DMS153 (cell line): ENCODE data around the gene TIGD6.
A peak's percentile ranks its signal among the peaks of the same experiment; 100 is the strongest.
"Not testable (repeated sequence)": the region's sequence is repeated elsewhere in the genome, so short reads cannot be mapped to it uniquely, and the experiment has no call there.

ENCODE experiments used
- DNase-seq: peaks from one replicate; lab custom pipeline; 2025; lab: John Stamatoyannopoulos, UW

The TIGD6 gene

GRCh38 chr5:150000256-150000989, at the start of gene TIGD6, which contains the start of gene HMGXB3:
Gene TIGD6, minus strand, starts transcription at chr5:150000654. Its CDS starts 4,306 bp downstream, at chr5:149996348.
Gene HMGXB3, plus strand, starts transcription at chr5:150000739. Its CDS starts 4,114 bp downstream, at chr5:150004853.
- peak; percentile 55 for DNase-seq

DNA sequence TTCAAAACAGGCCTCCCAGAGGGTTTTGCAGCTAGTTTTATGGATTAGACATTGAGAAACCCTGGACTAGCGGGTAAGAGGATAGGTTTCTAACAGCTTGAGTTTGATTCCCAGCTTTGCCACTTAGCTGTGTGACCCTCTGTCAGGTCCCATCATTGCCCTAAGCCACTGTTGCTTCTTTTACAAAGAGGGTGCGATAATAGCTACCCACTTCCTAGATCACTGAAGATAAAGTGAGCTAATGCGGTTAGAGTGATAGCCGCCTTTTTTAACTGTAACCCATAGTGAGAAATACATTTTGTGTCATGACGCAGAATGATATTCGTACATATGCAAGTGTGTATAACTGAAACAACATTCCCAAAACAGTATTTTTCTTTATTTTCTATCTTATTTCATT, 45.6 kb upstream of the TIGD6 start:
- no peak for DNase-seq

GRCh38 chr5:150045549-150045948, 45.1 kb upstream of the TIGD6 start:
- no peak for DNase-seq

DNA sequence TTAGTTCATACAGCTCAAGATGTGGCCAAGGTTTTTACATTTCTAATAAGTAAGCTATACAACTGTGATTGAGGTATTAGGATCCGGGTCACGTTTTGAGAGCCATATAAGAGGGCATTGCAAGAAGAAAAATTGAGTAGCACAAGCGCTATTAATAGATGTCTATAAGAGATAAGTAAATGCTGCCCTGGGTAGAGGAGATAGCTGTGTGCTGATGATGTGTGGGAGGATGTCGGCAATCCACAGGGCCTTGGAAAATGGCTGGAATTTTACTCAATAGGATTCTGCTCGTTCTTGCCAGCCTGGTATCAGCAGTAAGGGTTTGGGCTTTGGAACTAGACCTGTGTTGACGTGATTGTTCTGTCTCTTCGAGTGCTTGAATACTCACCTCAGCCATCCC, 44.3 kb upstream of the TIGD6 start:
- DNase-seq: no peak

DNA sequence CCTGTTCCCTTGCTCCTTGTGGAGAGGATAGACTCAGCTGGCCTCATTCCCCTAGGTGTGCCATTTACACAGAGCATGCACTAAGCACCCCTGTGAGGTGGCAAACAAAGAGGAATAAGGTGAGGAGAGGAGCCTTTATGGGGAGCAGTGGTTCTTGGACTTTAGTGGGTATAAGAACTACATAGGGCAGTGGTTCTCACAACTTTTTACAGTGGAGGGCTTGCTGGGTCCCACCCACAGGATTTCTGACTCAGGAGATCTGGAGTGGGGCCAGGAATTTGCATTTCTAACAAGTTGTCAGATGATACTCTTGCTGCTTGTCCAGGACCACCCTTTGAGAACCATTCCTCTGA, 43.9 kb upstream of the TIGD6 start:
- no peak for DNase-seq

GRCh38 chr5:150043657-150044328, 43.3 kb upstream of the TIGD6 start:
- no peak for DNase-seq

DNA sequence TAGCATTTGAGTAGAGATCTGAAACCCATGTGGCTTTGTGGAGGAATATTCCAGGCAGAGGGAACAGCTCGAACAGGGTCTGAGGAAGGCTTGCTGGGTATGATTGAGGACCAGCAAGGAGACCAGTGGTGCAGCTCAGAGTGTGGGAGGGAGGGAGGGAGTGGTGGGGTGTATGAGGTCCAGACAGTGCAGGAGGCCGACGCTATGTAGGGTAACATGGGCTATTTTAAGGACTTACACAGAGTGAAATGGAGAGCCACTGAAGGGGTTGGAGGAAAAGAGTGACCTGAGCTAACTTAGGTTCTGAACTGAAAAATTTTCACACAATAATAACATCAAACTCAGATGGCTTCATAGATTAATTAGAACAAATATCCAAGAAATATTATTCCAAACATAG, 42.0 kb upstream of the TIGD6 start:
- DNase-seq: no peak

GRCh38 chr5:150038547-150038946, 38.1 kb upstream of the TIGD6 start:
- no peak for DNase-seq

DNA sequence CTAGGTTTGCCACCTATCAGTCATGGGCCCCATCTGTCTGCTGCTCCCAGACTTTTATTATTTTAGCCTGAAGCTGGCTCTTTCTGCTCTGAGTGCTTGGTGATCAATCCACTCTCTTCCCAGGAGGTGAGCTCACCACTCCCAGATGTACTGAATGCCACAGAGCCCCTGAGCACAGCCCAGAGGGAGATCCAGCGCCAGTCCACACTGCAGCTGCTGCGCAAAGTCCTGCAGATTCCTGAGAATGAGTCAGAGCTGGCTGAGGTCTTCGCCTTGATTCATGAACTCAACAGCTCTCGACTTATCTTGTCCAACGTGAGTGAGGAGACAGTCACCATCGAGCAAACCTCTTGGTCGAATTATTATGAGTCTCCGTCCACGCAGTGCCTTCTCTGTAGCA, 36.1 kb upstream of the TIGD6 start:
- DNase-seq: no peak

DNA sequence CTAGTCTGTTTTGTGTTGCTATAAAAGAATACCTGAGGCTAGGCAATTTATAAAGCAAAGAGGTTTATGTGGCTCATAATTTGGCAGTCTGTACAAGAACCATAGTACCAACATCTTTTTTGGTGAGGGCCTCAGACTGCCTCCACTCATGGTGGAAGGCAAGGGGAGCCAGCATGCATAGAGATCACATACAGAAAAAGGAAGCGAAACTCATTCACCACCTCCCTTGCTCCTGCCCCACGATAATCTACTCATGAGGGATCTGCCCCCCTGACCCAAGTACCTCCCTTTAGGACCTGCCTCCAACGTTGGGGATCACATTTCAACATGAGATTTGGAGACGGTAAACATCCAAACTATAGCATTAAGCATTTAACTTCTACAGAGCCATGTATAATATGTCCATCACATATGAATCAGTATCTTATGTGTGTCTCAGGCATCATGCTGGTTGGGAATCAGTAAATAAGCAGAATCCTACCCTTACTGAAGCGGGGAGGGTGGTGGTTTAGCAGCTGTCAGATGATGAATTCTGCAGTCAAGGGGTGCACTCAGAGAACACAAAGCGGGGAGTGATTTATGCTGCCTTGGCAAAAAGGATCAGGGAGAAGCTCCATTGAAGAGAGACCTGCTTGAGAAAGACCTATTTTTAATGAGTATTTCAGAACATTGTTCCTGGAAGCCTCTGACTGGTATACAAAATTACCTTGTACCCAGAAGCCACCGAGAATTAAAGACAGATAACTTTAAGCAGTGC, 34.9 kb upstream of the TIGD6 start:
- DNase-seq: no peak

- no peak for DNase-seq
These were observed 34.2 kb upstream of the TIGD6 start for GRCh38 chr5:150034662-150035061.

GRCh38 chr5:150033334-150033733, 32.9 kb upstream of the TIGD6 start:
- DNase-seq: no peak

DNA sequence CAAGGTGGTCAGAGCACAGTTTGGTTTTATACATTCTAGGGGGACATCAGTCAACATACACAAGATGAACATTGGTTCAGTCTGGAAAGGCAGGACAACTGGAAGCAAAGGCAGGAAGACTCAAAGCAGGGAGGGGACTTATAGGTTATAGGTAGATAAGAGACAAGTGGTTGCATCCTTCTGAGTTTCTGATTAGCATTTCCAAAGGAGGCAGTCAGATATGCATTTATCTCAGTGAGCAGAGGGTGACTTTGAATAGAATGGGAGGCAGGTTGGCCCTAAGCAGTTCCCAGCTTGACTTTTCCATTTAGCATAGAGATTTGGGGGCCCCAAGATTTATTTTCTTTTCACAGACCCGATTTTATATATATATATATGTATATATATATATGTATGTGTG, 27.6 kb upstream of the TIGD6 start:
- DNase-seq: not testable (repeated sequence)

DNA sequence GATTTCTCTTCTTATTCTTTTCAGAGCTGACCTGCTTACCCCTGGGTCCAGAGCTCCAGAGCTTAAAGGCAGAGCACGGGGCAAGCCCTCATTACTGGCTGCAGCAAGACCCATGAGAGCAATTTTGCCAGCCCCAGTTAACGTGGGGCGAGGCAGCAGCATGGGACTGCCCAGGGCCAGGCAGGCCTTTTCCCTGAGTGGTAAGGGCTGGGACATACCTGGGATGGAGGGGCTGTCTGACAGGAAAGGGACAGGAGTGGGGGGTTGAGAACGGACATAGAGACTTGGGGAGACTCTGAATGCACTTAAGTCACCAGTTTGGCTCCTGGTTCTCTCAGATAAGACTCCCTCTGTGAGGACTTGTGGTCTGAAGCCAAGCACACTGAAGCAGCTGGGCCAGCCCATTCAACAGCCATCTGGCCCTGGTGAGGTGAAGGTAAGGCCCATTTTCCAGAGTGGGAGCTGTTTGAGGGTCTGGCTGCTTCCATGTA, 26.3 kb upstream of the TIGD6 start:
- no peak for DNase-seq

GRCh38 chr5:150024346-150024984, 24.0 kb upstream of the TIGD6 start:
- DNase-seq: no peak

DNA sequence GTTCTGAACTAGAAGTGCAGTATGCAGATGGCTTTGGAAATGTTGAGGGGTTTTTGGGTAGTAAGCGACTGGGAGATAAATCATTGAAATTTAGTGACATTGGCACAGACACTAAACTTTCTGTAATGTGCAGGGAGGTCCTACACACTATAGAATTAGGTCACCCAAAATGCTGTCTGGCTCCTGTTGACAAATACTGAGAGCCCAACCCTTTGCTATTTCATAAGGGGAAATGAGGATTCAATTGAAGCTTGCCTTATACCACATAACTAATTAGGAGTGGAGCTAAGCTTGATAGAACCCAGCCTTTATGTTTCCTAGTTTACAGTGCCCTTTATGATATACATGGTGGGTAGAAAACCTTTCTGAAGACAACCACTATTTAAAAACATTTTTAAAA, 22.7 kb upstream of the TIGD6 start:
- no peak for DNase-seq

- no peak for DNase-seq
These were observed 22.2 kb upstream of the TIGD6 start for GRCh38 chr5:150022681-150023080.

GRCh38 chr5:150022158-150022531, 21.7 kb upstream of the TIGD6 start:
- no peak for DNase-seq

DNA sequence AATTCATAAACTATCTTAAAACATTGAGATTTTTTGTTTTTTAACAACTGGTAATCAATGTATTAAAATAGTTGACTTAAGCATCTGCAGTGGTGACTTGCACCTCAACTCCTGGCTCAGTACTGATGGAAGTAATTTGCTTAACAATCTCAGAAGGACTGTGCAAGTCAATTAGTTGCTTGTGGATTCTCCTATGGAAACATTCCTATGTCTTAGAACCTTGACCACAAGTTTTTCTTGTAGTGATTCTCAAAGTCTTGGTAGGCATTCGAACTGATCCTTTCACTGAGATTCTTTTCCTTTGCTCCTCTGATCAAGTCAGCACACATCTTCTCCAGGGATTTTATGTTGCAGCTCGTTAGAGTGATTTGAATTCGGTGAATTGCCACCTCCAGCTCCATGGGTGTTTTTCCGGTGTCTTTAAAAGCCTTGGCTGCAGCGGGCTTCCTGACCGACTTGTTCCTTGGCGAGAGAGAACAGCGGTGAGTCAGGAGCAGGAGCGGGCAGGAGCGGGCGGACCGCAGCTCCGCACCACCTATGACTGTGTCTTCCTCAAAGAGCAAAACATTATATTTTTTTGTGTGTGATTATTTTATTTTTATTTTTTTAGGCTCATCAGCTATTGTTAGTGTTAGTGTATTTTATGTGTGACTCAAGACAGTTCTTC, 21.2 kb upstream of the TIGD6 start:
- DNase-seq: no peak

GRCh38 chr5:150020249-150020648, 19.8 kb upstream of the TIGD6 start:
- no peak for DNase-seq

DNA sequence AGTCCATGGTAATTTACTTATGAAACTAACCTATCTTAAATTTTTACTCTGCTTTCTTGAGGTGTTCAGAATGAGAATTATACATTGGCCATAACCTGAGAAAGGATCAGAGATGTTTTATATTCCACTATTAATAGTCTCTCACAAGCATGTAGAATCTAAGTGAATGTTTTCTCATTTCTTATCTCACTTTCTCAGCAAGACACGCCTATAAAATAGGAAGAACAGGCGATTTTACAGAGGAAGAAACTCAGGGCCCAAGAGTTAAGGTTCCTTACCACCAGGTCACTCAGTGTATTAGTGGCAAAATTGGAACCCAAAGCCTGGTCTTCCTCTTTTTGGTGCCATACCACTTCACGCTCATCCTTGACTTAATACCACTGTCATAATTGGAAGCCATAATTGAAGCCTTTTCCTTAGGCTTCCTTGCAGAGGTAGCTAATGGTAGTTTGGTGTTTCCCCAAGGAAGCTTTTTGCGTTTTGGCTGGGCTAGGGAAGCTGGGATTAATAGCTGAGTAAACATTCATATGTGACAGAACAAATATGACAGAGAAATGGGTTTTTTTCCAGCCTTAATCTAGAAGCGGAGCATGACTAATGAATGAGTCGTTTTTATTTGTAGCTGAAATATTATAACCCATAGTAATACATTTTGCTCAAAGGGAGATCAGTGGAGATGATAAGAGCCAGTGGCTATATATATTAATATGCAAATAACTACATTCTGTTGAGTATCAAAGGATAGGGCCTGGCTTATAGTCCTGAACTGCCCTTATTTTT, 17.0 kb upstream of the TIGD6 start:
- DNase-seq: no peak
